ENCODE data around the gene CACNG4.

CACNG4 gene

DNA sequence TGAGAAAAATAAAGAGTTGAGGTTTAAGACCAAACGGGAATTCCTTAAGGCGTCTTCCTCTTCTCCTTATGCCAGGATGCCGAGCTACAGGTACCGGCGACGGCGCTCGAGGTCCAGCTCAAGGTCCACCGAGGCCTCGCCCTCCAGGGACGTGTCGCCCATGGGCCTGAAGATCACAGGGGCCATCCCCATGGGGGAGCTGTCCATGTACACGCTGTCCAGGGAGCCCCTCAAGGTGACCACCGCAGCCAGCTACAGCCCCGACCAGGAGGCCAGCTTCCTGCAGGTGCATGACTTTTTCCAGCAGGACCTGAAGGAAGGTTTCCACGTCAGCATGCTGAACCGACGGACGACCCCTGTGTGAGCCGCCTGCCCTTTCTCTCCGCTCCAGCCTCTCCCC, 66.1 kb downstream of the CACNG4 start:
- Histone ChIP-seq H3K4me1 (peaks cover 6% of the 10 kb centered on the region), H3K4me3 (ENCODE audit: low read depth, low read length) (no peak overlapping the region), H3K27me3 (no peaks in the 10 kb centered on the region), H3K9me3 (no peaks in the 10 kb centered on the region), H3K36me3 (peaks cover 3% of the 10 kb centered on the region)
- no peak for TF ChIP-seq CTCF (IDR thresholded peaks at IDR 0.05; ENCODE audit: low read depth, low read length)
- no peak for DNase-seq

- TF ChIP-seq CTCF (IDR thresholded peaks at IDR 0.05; ENCODE audit: low read depth, low read length), result no peak
- no peaks in the 10 kb centered on the region for H3K27me3 ChIP-seq
- no peaks in the 10 kb centered on the region for H3K36me3 ChIP-seq
- H3K9me3 ChIP-seq, result no peaks in the 10 kb centered on the region
- peaks cover 7% of the 10 kb centered on the region for H3K4me1 ChIP-seq
- no peak overlapping the region for H3K4me3 ChIP-seq (ENCODE audit: low read depth, low read length)
- no peak for DNase-seq
Measured at GRCh38 chr17:67032382-67032781, 67.9 kb downstream of the CACNG4 start.

GRCh38 chr17:67032985-67033384, 68.5 kb downstream of the CACNG4 start:
- H3K4me1 ChIP-seq, result peaks cover 7% of the 10 kb centered on the region
- no peaks in the 10 kb centered on the region for H3K27me3 ChIP-seq
- no peak for TF ChIP-seq CTCF (IDR thresholded peaks at IDR 0.05; ENCODE audit: low read depth, low read length)
- DNase-seq, result no peak
- no peak overlapping the region for H3K4me3 ChIP-seq (ENCODE audit: low read depth, low read length)
- H3K9me3 ChIP-seq, result no peaks in the 10 kb centered on the region
- no peaks in the 10 kb centered on the region for H3K36me3 ChIP-seq

- Histone ChIP-seq H3K27me3 (no peaks in the 10 kb centered on the region), H3K36me3 (no peaks in the 10 kb centered on the region), H3K9me3 (no peaks in the 10 kb centered on the region), H3K4me3 (ENCODE audit: low read depth, low read length) (no peak overlapping the region), H3K4me1 (peaks cover 7% of the 10 kb centered on the region)
- DNase-seq, result no peak
- no peak for TF ChIP-seq CTCF (IDR thresholded peaks at IDR 0.05; ENCODE audit: low read depth, low read length)
Measured at GRCh38 chr17:67033613-67034012, 69.1 kb downstream of the CACNG4 start.

DNA sequence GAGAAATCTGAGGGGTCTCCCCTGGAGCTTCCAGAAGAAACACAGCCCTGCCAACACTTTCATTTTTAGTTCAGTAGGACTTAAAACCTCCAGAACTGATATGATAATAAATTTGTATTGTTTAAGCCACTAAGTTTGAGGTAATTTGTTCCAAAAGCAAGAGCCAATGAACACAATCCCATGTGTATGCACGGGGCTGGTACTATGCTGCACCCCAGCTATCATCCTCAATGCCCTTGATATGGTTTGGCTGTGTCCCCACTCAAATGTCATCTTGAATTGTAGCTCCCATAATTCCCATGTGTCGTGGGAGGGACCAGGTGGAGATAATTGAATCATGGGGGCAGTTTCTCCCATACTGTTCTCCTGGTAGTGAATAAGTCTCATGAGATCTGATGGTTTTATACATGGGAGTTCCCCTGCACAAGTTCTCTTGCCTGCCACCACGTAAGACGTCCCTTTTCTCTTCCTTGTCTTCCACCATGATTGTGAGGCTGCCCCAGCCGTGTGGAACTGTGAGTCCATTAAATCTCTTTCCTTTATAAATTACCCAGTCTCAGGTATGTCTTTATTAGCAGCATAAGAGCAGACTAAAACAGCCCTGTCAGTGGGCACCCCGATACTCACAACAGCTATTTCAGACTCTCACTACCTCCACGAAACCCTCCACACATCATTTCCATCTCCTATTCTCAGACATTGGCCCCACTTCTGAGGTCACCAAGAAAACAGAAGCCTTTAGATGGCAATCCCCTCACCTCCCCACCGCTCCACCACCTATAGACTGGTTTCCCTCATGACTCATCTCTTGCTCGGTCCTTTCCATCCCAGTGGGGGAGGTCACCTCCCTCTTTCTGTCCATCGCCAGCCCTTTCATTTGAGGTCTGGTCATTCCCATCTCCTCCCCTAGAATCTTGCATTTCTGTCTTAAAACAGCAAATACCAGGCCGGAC, 70.9 kb downstream of the CACNG4 start:
- Histone ChIP-seq H3K36me3 (no peaks in the 10 kb centered on the region), H3K4me3 (ENCODE audit: low read depth, low read length) (no peak overlapping the region), H3K4me1 (peaks cover 7% of the 10 kb centered on the region), H3K27me3 (no peaks in the 10 kb centered on the region), H3K9me3 (no peaks in the 10 kb centered on the region)
- no peak for DNase-seq
- no peak for TF ChIP-seq CTCF (IDR thresholded peaks at IDR 0.05; ENCODE audit: low read depth, low read length)

- no peaks in the 10 kb centered on the region for H3K36me3 ChIP-seq
- DNase-seq, result no peak
- H3K4me3 ChIP-seq (ENCODE audit: low read depth, low read length), result no peak overlapping the region
- H3K4me1 ChIP-seq, result peaks cover 7% of the 10 kb centered on the region
- H3K9me3 ChIP-seq, result peaks cover 3% of the 10 kb centered on the region; the same call in 1 of the 2 replicates
- no peaks in the 10 kb centered on the region for H3K27me3 ChIP-seq
- no peak for TF ChIP-seq CTCF (IDR thresholded peaks at IDR 0.05; ENCODE audit: low read depth, low read length)
Measured at GRCh38 chr17:67038861-67039365, 74.4 kb downstream of the CACNG4 start.

Data from BE2C (cell line).